NCI-H2227 treated with DMSO at 0.1 percent for 48 hours (cell line): ENCODE results near the gene ADTRP.

Experiments used
- DNase-seq: peaks from one replicate; lab custom pipeline; 2025; lab: John Stamatoyannopoulos, UW

The ADTRP gene

GRCh38 chr6:11755725-11756124, 22.9 kb downstream of the ADTRP start:
- no peak for DNase-seq

GRCh38 chr6:11754625-11755271, 23.9 kb downstream of the ADTRP start:
- DNase-seq, result peak; percentile 18

GRCh38 chr6:11753798-11754197, 24.8 kb downstream of the ADTRP start:
- DNase-seq, result no peak

GRCh38 chr6:11752360-11752759, 26.2 kb downstream of the ADTRP start:
- no peak for DNase-seq

- no peak for DNase-seq
These were observed 27.9 kb downstream of the ADTRP start for GRCh38 chr6:11750682-11751081.

- no peak for DNase-seq
These were observed 29.9 kb downstream of the ADTRP start for GRCh38 chr6:11748591-11749210.

GRCh38 chr6:11747021-11747420, 31.6 kb downstream of the ADTRP start:
- DNase-seq, result no peak

GRCh38 chr6:11744753-11745152, 33.9 kb downstream of the ADTRP start:
- DNase-seq, result no peak

- no peak for DNase-seq
These were observed 34.5 kb downstream of the ADTRP start for GRCh38 chr6:11744101-11744500.

GRCh38 chr6:11740875-11741274, 37.7 kb downstream of the ADTRP start:
- no peak for DNase-seq

- no peak for DNase-seq
These were observed 39.8 kb downstream of the ADTRP start for GRCh38 chr6:11738661-11739375.

GRCh38 chr6:11738234-11738633, 40.4 kb downstream of the ADTRP start:
- no peak for DNase-seq

- DNase-seq, result no peak
These were observed 42.0 kb downstream of the ADTRP start for GRCh38 chr6:11736601-11737000.

GRCh38 chr6:11734861-11735613, 43.6 kb downstream of the ADTRP start:
- no peak for DNase-seq

- DNase-seq, result no peak
These were observed 46.5 kb downstream of the ADTRP start for GRCh38 chr6:11732036-11732631.

GRCh38 chr6:11731423-11731822, 47.2 kb downstream of the ADTRP start:
- DNase-seq, result no peak

- DNase-seq, result no peak
These were observed 48.0 kb downstream of the ADTRP start for GRCh38 chr6:11730641-11731040.

- DNase-seq, result no peak
These were observed 49.5 kb downstream of the ADTRP start for GRCh38 chr6:11729076-11729475.

GRCh38 chr6:11727998-11728961, 50.3 kb downstream of the ADTRP start:
- DNase-seq, result no peak

- no peak for DNase-seq
These were observed 51.1 kb downstream of the ADTRP start for GRCh38 chr6:11727346-11727997.
